Measurements from ENCODE around the gene PRKAR1B. TPM values are rescaled to one million over a fixed set of nuclear protein-coding genes. Genes with fewer than 3 reads are reported as not detected.

PRKAR1B gene
- total RNA-seq, 1 donor from 2014 or later, result 16.5 TPM

DNA sequence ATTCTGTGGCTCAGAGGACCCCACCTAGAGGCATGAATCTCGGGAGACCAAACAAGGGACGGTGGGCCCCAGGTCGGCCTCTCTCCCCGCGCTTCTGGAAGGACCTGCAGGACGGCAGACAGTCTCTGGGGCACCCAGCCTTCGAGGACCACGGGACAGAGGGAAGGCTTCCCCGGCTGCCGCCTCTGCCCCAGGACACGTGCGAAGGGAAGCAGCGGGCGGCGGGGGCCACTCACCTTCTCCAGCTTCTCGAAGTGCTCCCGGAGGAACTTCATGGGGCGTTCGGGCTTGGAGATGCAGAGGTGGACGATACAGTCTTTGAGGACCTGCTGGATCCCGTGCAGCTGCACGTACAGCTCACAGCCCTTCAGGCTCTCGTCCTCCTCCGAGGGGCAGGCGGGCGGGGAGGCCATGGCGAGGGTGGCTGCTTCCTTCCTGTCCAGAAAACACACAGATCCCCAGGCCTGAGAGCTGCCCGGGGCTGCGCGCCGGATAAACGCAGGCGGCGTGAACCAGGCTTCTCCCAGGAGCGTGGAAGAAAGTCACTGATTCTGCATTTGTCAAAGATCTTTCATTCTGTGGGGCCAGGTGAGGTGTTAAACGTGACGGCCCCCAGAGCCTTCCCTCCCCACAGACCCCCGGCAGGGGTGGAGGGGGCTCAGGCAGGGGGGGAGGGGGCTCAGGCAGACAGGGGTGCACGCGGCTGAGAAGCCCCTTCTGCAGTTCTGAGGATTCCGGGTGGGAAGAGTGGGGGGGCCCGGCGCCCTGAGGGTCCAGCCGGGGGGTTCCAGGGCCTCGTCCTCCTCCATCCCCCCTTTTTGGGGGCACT lies 15.8 kb downstream of the PRKAR1B start:
- DNase-seq (no peak), ATAC-seq (ENCODE audit: poor library complexity) (peak; percentile 60)

DNA sequence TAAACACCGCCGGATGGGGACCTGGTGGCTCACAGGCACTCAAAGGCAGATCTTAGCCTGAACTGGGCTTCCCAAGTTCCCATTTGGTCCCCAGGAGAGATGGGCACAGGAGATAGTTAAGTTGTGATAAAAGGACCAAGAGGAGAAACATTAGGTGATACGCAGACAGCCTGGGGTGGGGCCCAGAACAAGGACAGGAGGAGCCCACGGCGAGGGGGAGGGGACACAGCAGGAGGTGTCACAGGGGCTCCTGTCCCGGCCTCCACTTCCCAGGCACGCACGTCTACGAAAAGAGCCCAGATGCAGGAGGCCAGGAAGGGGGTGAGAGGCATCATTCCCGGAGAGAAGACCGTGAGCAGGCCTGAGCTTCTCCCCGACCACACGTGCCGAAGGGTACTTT lies 16.9 kb downstream of the PRKAR1B start:
- intact Hi-C loops (cut with DNase I), result no loop called here
- ATAC-seq (ENCODE audit: poor library complexity) (no peak), DNase-seq (no peak)

More for the DNA sequence above, 15.8 kb downstream of the PRKAR1B start:
- intact Hi-C loops (cut with DNase I), result no loop called here

DNA sequence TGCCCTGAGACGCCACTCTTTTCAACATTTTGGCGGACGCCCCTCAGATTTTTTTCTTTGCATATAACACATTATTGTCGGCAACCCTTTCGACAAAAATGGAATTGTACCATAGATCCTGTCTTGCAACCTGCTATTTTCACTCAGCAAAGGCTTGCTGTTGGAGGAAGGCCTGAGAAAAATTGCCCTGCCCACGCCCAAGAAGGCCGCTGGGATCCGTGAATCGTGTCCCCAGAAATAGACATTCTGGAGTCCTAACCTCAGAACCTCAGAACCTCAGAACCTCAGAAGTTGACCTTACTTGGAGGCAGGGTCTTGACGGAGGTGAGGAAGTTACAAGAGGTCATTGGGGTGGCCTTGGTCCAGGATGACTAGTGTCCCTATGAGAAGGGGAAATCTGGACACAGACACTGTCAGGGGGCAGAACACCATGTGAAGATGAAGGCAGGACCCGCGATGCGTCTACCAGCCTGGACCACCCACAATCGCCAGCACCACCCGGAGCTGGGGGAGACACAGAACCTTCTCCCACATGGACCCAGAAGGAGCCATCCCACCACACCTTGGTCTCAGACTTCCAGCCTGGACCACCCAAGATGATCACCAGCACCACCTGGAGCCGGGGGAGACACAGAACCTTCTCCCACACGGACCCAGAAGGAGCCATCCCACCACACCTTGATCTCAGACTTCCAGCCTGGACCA lies 19.6 kb downstream of the PRKAR1B start:
- intact Hi-C loops (cut with DNase I), result no loop called here
- no peak for DNase-seq
- no peak for ATAC-seq (ENCODE audit: poor library complexity)

DNA sequence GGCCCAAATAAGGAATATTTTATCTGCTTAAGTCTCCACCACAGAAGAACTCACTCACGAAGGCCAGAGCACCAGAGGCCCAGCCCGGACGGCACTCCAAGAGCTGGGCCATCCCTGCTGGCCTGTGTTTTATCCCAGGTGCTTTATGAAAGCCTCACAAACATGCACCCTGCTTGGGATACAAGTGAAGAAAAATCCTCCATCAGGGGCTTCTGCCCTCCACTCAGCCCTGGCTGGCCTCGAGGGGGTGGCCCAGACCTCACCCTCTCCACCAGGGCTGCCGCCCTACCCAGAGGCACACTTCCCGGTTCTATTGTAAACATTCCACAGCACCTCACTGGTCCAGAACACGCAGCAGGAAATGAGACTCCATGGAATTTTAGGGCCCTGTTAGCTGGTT lies 20.4 kb downstream of the PRKAR1B start:
- intact Hi-C loops (cut with DNase I), result no loop called here

DNA sequence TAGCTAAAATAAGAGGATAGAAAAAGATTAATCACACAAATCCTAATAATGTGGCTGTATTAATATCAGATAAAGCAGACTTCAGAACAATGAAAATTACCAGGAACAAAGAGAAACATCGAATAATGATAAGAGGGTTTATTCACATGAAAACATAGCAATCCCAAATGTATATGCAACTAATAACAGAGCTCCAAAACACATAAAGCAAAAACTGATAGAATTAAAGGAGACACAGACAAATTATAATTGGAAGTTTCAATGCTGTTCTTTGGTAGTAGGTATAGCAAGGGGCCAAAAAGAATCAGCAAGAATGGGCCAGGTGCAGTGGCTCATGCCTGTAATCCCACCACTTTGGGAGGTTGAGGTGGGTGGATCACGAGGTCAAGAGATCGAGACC lies 24.0 kb downstream of the PRKAR1B start:
- intact Hi-C loops (cut with DNase I), result no loop called here

More for the DNA sequence above, 20.4 kb downstream of the PRKAR1B start:
- no peak for ATAC-seq (ENCODE audit: poor library complexity)
- DNase-seq, result no peak

DNA sequence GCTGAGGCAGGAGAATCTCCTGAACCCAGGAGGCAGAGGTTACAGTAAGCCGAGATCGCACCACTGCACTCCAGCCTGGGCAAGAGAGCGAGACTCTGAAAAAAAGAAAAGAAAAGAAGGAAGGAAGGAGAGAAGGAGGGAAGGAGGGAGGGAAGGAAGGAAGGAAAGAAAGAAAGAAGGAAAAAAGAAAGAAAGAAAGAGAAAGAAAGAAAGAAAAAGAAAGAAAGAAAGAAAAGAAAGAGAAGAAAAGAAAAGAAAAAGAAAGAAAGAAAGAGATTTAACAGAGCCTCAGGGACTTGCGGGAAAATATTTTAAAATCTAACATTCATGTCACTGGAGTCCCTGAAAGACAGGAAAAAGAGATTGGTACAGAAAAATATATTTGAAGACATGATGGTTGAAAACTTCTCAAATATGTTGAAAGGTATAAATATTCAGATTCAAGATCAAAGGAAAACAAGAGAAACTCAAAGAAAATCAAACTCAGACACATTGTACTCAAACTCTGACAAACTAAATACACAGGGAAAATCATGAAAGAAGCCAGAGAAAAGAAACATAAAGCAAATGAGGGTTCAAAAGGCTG lies 25.9 kb downstream of the PRKAR1B start:
- intact Hi-C loops (cut with DNase I), result no loop called here
- DNase-seq (no peak), ATAC-seq (ENCODE audit: poor library complexity) (no peak)

More for the DNA sequence above, 24.0 kb downstream of the PRKAR1B start:
- ATAC-seq (ENCODE audit: poor library complexity), result no peak
- DNase-seq, result no peak

DNA sequence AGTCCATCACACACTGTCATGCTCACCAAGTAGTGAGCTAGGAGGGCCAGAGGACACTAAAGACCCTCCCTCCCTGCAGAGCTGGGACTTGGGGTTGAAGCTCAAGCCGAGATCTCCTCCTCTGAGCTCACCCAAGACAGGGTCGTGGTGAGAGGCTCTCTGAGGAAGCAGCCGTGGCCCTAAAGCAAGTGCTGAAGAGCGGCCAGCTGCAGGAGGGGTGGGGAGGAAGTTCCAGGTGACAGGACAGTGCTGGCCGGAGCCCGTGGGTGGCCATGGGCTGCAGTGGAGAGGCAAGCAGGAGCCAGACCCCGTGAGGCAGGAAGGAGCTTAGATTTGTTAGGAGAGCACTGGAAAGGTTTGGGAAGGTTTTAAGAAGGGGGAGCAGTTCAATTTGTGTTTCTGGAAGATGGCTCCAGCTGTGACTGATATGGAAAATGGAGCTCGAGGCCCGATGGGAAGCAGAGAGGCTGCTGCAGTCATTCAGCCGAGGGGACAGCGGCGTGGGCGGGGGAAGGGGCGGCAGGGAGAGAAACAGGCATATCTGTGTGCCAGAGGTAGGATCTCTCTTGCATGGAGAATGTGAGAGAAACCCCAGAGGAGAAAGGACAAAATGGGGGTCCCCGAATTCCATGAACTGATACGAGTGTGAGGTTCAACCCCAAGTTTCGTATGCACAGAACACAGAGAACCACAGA lies 27.5 kb downstream of the PRKAR1B start:
- no peak for ATAC-seq (ENCODE audit: poor library complexity)

DNA sequence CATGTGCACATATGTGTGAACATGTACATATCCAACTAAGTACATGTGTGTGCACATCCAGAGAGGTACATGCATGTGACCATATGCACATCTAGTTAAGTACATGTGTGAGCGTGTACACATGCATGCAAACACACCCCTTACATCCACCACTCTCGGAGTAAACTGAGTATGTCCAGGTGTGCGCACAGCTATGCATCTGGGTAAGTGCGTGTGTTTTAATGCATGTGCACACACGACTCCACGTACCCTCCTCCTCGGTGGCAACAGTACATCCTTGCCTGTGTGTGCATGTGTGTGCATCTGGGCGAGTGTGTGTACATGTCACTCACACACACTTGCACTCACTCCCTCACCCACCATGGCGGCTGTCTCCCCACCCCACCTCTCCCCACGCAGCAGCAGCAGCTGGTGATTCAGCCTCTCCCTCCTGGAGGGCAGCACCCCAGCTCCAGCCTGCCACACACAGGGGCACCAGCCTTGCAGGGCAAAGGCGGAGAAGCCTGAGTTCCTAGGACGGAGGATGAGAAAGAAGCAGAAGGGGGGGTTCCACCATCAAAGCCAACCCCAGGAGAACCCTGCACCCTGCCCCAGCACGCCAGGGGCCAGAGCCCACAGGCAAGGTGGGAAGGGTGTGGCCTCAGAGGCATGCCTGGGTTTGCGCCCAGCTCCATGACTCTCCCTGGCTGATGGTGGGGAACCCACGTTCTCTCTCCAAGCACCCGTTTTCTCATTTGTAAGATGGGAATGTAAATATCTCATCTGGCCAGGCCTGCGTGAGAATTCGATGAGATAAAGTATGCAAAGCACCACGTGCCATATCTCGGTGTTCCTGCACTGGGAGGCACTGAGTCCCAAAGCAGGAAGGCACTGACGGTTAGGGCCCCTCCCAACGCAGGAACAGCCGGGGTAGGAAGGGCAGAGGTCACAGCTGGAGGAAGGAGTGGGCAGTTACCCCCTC lies 28.3 kb downstream of the PRKAR1B start:
- DNase-seq, result no peak
- intact Hi-C loops (cut with DNase I), result no loop called here

More for the DNA sequence above, 27.5 kb downstream of the PRKAR1B start:
- no peak for DNase-seq
- intact Hi-C loops (cut with DNase I), result no loop called here

DNA sequence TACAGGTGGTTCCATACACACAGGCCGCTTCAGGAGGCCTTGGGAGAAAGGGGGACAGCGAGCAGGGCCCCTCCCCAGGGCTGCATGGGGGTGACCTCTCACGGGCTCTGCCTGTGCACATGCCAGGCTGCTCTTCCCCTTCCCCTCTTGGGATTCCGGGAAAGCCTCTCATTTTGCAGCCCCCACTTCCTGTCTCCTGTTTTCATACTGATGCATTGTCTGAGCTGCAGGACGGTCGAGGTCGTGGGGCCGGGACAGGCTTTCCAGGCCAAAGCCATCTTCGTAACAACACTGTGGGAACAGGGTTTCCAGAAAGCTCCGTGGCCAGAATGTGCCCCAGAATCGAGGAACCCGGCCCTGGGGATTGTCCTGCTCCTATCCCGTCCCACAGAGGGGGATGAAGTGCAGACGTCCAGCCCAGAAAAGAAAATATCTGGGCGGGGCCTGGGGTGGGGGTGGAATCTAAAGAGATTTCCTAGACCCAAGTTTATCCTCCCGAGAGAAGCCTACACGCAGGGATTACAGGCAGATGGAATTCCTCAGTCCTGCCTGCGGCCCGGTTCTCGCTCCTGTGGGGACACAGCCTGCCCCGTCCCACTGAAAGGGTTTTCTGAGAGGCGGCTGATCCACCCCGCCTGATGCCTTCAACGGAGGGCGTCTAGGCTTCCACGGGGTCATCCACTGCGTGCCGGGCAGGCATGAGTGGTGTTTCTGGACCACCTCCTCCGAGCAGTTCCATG lies 30.1 kb downstream of the PRKAR1B start:
- intact Hi-C loops (cut with DNase I), result no loop called here
- ATAC-seq (ENCODE audit: poor library complexity) (no peak), DNase-seq (no peak)

More for the DNA sequence above, 28.3 kb downstream of the PRKAR1B start:
- no peak for ATAC-seq (ENCODE audit: poor library complexity)

DNA sequence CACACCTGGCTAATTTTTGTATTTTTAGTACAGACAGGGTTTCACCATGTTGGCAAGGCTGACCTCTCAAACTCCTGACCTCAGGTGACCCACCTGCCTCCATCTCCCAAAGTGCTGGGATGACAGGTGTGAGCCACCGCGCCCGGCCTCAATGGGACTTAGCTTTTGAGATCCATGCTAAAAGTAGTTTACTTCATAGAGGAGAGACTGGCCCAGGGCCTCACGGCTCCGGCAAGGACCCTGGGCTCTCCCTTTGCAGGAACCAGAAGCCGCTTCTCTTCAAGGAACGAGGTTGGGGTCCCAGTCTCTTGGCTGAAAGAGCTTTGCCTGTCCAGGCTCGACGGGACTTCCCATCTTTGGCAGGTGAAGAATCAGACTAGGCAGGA lies 30.7 kb downstream of the PRKAR1B start:
- DNase-seq (no peak), ATAC-seq (ENCODE audit: poor library complexity) (no peak)
- intact Hi-C loops (cut with DNase I), result no loop called here

DNA sequence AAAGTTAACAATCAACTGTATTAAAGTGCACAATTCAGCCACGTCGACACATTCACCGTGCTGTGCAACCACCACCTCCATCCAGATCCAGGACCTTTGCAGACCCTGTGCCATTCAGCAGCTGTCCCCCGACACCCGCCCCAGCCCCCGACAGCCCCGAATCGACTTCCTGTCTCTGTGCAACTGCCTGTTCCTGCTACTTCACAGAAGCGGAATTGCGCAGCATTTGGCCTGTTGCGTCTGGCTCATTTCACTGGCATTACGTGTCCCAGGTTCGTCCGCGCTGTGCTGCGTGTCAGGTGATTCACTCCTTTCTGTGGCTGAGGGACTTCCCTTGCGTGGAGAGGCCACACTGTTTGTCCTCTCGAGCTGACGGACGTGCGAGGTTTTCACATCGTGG lies 33.8 kb downstream of the PRKAR1B start:
- no peak for DNase-seq
- intact Hi-C loops (cut with DNase I), result no loop called here

DNA sequence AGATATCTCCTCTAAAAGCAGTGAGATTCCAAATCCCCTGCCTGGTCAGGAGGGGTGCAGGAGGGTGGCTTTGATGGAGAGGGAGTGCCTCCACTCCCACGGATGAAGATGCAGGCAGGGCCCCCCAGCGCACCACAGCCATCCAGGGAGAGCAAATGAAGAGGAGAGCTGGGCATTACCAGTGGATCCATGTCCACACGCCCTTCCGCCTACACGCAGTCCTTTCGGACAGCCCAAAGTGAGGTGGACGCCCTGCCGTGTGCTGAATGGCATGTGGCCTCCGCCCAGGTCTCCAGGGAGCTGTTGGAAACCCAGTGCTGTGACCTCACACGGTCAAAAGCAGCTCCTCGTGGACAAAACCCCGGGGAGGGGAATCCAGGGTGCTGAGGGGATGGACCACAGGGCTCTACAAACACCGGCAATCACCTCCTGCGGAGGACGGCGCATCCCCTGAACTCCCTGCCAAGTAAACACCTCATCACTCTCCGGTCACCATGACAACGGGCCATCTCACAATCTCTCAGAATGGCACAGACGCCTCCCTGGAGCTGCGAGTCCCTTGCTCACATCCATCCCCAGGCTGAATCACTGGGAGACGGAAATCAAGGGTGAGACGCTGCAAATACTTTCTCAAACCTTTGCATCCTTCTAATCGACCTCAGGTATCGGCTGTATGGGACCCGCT lies 35.6 kb downstream of the PRKAR1B start:
- DNase-seq (no peak), ATAC-seq (ENCODE audit: poor library complexity) (no peak)
- intact Hi-C loops (cut with DNase I), result no loop called here

More for the DNA sequence above, 33.8 kb downstream of the PRKAR1B start:
- ATAC-seq (ENCODE audit: poor library complexity), result no peak

DNA sequence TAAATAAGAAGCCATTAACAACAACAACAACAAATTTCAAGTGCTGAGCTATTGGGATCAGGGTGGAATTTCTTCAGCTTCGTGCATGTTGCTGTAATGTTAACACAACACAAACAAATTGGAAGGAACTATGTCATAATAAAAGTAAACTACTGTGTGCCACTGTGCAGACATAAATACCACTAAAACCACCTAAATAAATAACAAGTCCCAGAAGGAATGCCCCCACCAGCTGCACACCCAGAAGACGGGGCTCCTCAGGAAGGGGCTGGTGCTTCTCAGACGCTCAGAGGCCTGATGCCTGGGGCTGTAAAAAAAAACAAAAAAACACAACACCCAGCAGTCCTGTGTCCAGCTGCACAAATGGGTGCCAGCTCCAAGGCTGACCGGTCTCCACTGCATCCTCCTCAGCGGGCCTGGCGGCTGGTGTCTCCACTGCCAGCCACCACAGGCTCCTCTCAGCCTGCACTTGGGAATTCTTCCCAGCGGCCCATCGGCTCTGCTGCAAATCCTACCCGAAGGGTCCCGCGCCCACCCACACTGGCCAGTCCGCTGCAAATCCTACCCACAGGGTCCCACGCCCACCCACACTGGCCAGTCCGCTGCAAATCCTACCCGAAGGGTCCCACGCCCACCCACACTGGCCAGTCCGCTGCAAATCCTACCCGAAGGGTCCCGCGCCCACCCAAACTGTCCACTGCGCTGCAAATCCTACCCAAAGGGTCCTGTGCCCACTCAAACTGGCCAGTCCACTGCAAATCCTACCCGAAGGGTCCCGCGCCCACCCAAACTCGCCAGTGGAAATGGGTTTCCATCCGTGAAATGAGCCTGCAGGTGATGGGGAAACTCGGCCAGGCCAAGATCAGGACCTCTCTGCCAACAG lies 36.4 kb downstream of the PRKAR1B start:
- intact Hi-C loops (cut with DNase I), result no loop called here
- no peak for ATAC-seq (ENCODE audit: poor library complexity)
- DNase-seq, result no peak

DNA sequence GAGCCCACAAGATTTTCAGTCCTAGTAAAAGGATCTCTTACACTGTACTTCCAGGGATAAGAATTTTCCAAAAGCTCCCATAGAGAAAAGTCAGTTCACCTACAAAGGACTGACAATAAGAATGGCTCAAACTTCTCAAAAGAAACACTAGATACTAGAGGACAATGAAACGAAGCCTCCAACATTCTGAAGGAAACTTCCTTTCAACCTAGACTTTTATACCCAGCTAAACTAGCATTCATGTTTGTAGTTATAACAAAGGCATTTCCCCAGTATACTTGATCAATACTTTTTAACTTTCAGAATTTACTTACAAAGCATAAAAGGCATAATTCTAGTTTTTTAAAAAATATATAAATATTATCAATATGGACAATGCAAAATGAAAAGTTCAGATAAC lies 41.5 kb downstream of the PRKAR1B start:
- intact Hi-C loops (cut with DNase I), result no loop called here
- DNase-seq, result no peak
- no peak for ATAC-seq (ENCODE audit: poor library complexity)

DNA sequence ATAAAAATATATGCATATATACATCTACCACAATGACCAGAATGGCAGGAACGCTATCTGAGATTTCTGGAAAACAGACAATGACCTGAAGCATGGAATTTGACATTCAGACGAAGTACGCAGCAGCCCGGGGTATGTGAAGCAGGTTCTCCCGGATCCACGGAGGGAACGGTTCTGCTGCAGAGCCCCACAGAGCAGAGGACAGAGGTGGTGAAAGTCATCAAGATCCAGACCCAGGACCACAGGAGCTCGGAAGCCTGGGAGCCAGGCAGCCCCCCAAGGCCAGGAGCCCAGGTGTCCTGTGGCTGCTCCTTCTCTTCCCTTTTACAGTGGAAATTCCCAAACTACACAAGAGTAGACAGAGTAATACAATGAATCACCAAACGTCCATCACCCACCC lies 42.7 kb downstream of the PRKAR1B start:
- ATAC-seq (ENCODE audit: poor library complexity) (no peak), DNase-seq (no peak)
- intact Hi-C loops (cut with DNase I), result no loop called here
